ENCODE data around the gene NFX1.

NFX1 gene

DNA sequence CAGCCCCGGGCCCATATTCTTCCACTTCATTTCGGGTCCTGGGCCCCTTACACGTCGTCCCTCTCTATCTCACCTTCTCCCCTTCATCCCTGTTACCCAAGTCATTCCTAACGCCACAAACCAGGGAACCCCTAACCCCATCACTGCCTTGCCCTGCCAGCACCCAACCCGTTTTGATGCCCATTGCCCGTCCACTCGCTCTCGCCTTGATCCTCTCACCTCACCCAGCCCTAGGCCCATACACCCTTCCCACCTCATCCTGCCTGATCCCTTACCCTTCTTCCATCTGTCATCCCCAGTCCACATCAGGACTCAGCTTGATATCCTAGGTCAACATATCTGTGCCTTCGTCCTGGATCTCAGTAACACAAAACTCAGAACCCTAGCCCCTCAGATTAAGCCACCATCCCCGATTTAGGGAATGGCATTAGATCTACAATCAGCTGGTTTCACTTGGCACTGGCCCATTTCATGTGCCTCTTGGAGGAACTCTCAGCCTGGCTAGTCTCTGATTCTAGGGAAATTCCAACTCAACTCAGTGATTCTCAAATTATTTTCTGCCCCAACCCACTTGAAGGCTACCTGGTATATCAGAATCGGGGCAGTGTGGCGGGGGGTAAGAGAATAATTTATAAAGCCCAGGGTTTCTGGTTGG is 25.0 kb upstream of the NFX1 start:
- in situ Hi-C loops (cut with MboI; ENCODE audit: low sequenced_read_pairs): no loop called here

DNA sequence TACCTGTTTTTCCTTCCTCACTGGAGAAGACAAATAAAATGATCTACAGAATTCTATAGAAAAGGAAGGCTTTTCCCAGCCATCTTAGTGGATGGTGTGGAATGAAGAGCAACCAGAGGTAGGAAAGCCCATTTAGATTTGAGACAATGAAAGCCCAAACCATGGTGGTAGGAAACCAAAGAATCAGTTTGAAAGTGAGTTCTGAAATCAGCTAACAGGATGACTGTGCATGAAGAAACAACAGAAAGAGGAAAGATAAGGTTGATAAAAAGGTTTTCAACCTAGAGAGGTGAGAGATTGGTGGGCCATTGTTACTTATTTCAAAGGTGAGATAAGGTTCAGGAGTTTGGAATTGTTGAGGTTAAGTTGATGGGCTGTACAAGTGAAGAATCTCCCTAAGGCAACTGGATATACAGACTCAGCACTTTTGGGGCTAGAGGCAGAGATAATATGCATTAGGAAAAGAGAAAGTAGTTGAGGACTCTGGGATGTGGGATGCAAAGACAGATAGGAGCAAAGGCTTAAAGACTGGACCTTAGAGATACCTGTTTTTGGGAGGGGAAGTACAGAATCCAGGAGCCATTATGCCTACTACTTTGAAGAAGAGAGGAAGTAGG is 23.1 kb upstream of the NFX1 start:
- in situ Hi-C loops (cut with MboI; ENCODE audit: low sequenced_read_pairs): no loop called here

DNA sequence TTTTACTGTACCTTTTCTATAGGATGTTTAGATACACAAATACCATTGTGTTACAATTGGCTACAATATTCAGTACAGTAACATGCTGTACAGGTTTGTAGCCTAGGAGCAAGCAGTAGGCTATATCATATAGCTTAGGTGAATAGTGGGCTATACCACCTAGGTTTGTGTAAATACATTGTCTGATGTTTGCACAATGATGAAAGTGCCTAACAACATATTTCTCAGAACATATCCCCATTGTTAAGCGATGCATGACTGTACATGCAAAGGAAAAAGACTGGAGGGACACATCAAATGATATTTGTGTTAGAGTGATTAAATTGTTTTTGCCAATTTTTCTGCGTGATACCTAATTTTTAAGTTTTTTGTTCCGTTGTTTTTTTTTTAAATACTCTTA is 20.2 kb upstream of the NFX1 start:
- in situ Hi-C loops (cut with MboI; ENCODE audit: low sequenced_read_pairs): no loop called here

DNA sequence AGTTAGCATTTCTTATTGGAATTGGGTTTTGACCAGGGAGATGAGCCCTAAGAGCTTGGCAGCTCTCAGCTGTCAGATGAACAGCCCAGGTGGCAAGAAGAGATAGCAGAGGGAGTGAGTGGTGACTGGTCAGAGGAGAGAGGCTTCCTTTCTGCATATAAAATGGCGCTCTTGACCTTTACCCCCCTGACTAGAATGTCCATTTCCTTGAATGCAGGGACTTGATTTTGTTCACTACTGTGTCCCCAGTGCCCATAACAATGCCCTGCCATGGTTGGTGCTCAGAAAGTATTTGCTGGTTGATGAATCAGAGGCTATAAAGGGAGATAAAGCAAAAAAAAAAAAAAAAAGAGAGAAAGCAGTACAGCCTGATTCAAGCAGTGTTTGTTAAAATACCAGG is 18.3 kb upstream of the NFX1 start:
- in situ Hi-C loops (cut with MboI; ENCODE audit: low sequenced_read_pairs): no loop called here

DNA sequence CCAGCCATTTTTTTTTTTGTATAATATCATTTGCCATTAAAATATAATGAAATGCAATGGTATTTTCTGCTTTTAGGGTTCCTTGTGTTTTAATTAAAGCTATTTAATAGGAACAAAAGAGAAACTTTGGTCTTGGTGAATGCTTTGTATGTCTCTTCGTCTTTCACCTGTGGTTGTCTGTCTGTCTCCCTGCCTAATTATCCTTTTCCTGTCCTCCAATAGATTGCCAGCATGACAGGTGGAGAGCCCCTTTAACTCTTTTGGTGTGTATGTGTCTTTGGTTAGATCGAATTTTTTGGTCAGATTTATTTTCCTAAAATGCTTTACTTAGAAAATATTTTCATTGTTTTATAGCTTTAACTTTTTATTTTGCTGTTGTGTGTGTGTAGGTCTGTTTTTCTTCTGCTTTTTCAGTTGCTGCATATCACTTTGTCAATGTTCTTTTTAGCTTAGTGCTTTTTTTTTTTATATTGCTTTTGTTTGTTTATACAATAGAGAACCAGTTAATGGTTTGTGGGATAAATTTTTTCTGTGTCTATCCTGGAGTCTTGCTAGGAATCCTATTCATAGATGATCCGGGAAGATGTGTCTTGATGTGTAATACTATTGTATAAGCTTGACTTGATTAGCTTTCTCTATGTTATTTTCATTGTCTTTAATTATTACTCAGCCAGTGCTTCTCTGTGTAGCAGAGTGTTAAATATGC is 16.9 kb upstream of the NFX1 start:
- in situ Hi-C loops (cut with MboI; ENCODE audit: low sequenced_read_pairs): no loop called here

DNA sequence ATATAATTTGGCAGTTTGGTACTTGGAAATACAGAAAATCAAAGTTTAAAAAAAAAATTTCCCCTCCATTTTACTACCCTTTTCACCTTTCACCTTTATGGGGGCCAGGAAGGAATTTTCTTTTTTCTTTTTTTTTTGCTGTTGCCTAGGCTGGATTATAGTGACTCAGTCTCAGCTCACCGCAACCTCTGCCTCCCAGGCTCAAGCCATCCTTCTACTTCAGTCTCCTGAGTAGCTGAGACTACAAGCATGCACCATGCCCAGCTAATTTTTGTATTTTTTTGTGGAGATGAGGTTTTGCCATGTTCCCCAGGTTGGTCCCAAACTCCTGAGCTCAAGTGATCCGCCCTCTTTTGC is 16.4 kb upstream of the NFX1 start:
- in situ Hi-C loops (cut with MboI; ENCODE audit: low sequenced_read_pairs): no loop called here

DNA sequence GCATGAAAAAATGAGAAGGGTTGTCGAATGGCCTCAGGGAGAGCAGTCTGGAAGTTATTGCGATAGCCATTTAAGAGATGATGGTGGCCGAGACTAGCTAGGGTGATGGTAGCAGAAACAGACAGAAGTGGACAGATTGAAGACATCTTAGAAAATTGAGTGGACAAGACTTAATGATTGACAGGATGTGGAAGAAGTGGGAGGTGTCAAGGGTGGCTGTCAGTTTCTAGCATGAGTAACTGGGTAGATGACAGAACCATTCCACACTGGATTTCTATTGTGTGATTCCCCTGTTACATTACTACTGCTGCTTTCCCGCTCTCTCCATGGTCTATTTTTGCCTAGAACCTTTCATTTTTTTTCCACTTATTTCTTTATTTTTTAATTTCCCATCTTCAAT is 12.8 kb upstream of the NFX1 start:
- in situ Hi-C loops (cut with MboI; ENCODE audit: low sequenced_read_pairs): no loop called here

DNA sequence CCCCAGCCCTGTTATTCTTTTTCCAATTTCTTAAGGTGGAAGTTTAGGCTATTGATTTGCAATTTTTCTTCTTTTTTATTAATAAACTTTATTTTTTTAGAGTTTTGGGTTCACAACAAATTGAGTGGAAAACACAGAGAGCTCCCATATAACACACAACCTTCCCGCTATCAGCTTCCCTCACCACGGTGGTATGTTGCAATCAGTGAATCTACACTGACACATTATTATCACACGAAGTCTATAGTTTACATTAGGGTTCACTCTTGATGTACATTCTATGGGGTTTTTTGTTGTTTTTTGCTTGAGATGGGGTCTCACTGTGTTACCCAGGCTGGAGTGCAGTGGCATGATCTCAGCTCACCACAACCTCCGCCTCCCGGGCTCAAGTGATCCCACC is 4.8 kb upstream of the NFX1 start:
- in situ Hi-C loops (cut with MboI; ENCODE audit: low sequenced_read_pairs): no loop called here

DNA sequence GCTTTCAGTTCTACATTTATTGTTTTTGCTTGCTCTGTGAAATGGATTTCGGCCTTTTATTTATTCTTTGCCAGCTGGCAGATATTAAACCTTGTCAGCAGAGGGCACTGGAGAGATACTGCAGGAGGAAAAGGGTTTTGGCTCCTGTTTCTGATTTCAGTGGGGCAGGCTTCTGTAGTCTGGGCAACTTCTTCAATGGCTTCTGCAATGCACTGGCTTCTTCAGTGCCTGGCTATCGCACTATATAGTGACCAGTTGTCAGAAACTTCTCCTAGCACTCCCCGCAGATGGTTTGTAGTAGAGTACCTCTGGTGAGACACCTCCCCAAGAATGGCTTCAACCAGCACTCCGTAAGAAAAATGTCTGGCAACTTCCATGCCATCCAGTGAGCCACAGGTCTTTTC is 3.2 kb upstream of the NFX1 start:
- in situ Hi-C loops (cut with MboI; ENCODE audit: low sequenced_read_pairs): no loop called here

DNA sequence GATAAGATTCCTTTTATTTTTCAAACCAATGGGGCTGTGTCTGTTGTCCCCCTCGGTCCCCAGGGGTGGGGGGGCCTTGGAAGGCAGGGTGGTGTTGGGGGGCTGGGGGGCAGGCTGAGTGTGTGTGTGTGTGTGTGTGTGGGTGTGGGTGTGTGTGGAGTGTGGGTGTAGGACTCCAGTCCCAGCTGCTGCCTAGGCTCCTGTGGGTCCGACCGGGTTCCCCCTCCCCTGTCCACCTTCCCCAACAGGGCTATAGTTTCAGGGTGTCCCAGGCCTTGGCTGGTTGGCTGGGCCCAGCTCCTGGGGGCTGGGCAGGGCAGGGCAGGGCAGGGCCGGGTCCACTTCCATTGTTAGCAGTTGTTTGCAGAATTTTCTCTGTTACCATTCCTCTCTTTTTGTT is 2.1 kb upstream of the NFX1 start:
- in situ Hi-C loops (cut with MboI; ENCODE audit: low sequenced_read_pairs): no loop called here

DNA sequence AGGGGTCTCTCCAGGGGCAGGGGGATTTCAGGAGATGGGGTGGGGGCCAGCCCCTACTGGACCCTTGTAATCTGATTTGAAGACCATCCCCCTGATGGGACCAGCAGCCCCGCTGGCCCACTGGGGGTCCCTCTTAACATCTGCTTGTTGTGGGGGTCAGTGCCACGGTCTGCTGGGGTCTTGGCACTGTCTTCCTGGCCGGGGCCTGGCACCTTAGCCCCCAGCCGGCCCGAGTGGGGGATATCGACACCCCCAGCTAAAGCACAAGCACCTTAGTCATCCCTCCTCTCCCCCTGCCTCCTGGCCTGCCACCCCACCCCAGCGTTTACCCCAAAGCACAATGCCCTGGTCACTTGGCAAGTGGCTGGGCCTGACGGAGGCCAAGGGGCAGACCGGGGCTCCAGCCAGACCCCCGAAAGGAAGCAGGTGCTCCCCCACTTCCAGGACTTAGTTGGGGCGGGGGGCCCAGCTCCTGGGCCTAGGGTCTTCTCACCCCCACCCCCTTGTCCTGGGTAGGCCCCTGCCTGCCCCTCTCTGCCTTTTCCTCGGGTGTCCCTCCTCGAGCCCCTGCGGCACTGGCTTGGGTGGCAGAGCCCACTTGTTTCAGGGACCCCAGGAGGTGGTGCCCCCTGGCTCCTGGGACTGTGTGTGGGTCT is 1.4 kb upstream of the NFX1 start:
- in situ Hi-C loops (cut with MboI; ENCODE audit: low sequenced_read_pairs): no loop called here

DNA sequence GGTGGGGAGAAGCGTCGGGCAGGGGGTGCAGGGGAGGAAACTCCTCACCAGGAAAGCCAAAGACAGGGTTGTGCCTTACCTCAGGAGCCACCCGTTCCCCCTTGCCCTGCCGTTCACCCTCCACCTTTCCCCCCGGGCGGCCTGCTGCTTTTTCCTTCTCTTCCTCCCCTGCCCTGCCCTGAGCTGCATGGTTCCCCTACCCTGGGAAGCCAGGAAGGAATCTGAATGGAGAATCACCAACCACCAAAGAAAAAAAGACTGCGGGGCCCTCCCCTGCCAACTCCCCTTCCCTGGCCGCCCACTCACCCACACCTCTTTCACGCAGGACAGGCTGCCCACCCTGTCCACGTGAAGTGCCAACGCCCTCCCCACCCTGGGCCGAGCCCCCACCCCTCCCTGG is 820 bp upstream of the NFX1 start:
- in situ Hi-C loops (cut with MboI; ENCODE audit: low sequenced_read_pairs): no loop called here

DNA sequence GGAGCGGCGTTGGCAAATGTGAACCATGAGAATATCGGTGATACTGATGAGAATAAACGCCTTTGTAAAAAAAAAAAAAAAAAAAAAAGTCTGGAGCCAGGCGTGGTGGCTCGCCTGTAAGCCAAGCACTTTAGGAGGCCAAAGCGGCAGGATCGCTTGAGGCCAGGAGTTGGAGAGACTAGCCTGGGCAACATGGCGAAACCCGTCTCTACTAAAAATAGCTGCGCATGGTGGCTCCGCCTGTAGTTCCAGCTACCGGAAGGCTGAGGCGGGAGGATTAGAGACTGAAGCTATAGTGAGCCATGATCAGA is 425 bp upstream of the NFX1 start:
- in situ Hi-C loops (cut with MboI; ENCODE audit: low sequenced_read_pairs): no loop called here

DNA sequence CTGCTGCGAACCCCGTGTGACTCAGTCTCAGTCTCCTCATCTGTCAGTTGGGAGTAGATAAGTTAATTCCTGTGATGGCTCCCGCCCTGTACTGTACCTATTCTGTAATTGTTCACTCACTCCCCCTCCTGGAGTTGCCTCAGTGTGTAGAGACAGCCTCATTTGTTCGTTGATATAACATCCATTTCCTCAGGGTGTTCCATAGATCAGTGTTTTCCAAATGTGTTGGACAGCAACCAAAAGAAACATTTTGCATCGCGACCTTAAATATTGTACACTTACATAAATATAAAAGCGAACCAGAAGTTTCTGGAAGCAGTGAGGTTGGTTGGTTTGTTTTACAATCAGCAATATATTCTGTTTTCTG is 698 bp downstream of the NFX1 start:
- in situ Hi-C loops (cut with MboI; ENCODE audit: low sequenced_read_pairs): no loop called here

DNA sequence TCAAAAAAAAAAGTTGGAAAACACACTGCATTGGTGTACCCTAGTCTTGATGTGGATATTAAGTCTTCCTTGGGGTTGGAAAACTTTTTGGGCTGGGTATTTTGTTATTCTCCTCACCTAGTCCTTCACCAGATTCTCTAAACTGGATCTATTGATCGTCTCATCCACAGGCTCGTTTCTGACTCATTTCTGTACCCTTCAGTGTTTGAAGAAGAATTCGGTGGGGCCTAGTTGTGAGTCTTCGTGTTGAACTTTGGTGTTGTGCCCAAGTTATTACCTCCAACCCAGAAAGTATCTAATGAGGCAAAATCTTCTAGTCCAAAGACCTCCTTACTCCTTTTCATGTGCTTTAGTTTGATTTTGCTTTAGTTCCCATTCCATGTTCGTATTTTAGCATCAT is 1.6 kb downstream of the NFX1 start:
- in situ Hi-C loops (cut with MboI; ENCODE audit: low sequenced_read_pairs): no loop called here

DNA sequence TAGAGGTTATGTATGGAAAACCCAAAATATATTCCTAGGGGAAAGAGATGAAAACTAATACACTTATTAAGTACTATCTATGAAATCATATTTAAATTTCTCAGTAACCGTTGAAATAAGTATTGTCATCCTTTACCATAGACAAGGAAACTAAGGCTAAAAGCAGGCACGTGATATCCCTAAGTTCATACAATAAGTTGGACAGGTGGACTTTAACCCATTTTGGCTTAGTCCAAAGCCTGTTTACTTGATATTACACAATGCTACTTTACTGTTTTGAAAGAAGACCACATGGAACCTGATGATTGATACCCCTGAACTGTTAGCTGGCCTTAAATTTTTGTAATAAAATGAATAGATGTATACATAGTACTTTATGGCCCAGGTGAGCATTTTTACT is 3.5 kb downstream of the NFX1 start:
- in situ Hi-C loops (cut with MboI; ENCODE audit: low sequenced_read_pairs): no loop called here

DNA sequence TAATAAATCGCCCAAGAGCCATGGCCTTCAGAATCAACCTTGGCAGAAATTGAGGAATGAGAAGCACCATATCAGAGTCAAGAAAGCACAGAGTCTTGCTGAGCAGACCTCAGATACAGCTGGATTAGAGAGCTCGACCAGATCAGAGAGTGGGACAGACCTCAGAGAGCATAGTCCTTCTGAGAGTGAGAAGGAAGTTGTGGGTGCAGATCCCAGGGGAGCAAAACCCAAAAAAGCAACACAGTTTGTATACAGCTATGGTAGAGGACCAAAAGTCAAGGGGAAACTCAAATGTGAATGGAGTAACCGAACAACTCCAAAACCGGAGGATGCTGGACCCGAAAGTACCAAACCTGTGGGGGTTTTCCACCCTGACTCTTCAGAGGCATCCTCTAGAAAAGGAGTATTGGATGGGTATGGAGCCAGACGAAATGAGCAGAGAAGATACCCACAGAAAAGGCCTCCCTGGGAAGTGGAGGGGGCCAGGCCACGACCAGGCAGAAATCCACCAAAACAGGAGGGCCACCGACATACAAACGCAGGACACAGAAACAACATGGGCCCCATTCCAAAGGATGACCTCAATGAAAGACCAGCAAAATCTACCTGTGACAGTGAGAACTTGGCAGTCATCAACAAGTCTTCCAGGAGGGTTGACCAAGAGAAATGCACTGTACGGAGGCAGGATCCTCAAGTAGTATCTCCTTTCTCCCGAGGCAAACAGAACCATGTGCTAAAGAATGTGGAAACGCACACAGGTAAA is 4.5 kb downstream of the NFX1 start:
- in situ Hi-C loops (cut with MboI; ENCODE audit: low sequenced_read_pairs): no loop called here

DNA sequence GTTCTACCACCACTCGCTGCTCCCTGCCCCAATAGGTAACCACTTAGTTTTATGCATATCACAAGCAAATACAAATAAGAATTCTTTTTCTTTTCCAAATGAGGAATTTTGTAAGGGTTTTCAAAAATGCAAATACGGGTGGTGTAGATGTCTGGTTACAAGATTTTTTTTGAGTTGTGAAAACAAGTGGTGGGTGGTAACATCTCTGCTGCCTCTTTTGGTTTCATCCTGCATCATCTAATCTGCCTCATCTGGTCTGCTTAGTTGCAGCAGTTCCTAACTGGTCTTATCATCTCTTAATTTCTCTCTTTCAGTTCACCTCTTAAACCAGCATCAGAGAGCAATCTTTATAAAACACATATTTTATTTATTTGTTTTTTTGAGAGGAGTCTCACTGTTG is 5.3 kb downstream of the NFX1 start:
- in situ Hi-C loops (cut with MboI; ENCODE audit: low sequenced_read_pairs): no loop called here

DNA sequence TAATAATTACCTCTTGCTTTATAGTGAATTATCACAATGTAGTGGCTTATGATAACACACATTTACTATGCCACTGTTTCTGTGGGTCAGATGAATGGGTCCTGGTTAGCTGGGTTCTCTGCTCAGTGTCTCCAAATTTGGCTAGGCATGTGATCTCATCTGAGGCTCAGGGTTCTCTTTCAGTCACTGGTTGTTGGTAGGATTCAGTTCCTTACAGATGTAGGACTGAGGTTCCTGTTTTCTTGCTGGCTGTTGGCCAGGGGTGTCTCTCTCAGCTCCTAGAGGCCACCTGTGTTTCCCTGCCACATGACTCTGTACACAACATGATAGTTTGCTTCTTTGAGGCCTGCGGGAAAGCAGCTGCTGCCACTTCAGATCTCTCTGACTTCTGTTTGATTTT is 7.1 kb downstream of the NFX1 start:
- in situ Hi-C loops (cut with MboI; ENCODE audit: low sequenced_read_pairs): no loop called here

DNA sequence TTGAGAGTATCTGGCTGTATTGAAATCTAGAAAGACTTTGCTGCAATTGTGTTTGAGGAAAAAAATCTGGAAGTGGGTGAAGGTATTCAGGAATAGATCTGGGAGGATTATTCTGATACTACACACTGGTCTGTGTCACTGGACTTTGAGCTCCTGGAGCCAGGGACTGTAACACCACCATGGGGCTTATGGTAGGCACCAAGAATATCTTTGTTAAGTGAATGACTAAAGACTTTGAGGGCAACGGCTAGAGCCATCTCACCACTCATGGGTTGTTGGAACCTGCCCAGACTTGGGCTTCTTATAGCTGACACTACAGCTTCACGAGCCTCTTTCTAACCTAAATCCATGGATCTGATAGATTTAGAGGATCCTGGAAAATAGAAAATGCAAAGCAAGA is 10.2 kb downstream of the NFX1 start:
- in situ Hi-C loops (cut with MboI; ENCODE audit: low sequenced_read_pairs): no loop called here

DNA sequence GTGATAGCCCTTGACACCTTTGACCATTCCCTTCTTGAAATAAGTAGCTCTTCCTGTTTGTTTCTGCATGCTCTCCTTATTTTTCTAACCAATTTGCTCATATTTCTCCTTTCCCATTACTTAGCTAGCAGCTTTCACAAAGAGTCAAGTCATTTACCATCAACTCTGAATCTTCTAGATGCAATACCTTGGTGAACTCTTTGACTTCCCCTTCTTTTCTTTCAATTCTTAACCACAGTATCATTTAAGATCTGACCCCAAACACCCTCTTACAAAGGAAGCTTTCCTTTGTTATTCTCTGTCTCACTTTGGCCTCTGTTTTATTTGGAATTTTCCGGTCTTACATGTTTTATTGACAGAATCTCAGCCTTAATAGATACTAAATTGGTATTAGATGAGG is 14.0 kb downstream of the NFX1 start:
- in situ Hi-C loops (cut with MboI; ENCODE audit: low sequenced_read_pairs): no loop called here

DNA sequence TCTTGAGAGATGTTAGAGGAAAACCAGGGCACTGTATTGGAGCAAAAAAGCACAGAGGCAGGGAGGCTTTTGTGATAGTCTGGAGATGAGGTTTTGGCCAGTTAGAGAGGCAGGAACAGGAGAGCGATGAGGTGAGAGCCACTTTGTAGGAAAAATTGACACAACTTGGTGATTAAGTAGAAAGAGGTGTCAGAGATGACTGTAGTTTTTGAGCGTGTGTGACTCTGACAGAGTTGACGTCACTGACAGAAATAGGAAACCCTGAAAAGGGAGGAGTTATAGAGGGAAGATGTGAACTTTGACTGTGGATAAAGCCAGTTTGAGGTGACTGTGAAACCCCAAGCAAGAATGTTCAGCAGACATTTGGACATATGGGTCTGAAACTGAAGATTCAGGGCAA is 15.7 kb downstream of the NFX1 start:
- in situ Hi-C loops (cut with MboI; ENCODE audit: low sequenced_read_pairs): no loop called here

All from HL-60/S4 treated with retinoic acid at 250 ng/mL for 4 days and 3 days (cell line).